Pulmonary artery endothelial cell (primary cell): ENCODE measurements around the gene CHMP6. TPM values are rescaled to one million over a fixed set of nuclear protein-coding genes. Genes with fewer than 3 reads are reported as not detected.

Experiments used
- DNase-seq: peaks from one replicate; pipeline ENCODE4 v3.0.0-alpha.2; 2011; ENCODE audit warnings: low read depth, low spot score
- total RNA-seq: library from RNA; depleted of rRNA; stranded (reverse); fragments of >200 nt; gene quantifications from 2 replicates; pipeline ENCODE4 v1.2.3, GENCODE V29; 2014

The CHMP6 gene
- 19.1 and 20.3 TPM in 2 replicates for total RNA-seq

DNA sequence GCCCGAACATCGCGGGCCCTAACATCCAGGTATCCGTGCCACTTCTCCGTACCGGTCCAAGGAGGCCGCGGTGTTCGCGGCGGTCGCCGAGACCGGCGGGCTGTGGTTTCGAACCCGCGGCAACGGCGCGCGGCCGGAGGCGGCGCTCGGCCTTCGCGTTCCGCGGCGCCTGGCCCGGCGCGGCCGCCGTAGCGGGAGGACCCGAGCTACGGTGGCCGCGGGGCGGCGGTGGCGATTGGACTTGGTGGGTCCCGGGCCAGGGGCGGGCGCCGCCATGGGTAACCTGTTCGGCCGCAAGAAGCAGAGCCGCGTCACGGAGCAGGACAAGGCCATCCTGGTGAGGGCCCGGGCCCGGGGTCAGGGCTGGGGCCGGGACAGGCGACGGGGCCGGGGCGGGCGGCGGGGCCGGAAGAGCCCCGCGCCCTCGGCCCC, at the start of gene CHMP6:
Gene CHMP6, plus strand, starts transcription at position 197 of the 432 bp plus-strand sequence. Its CDS starts 78 bp downstream, at position 275.
- peak; percentile 27 for DNase-seq

- no peak for DNase-seq
Observed at GRCh38 chr17:80942423-80943345, 49.0 kb upstream of the CHMP6 start.

DNA sequence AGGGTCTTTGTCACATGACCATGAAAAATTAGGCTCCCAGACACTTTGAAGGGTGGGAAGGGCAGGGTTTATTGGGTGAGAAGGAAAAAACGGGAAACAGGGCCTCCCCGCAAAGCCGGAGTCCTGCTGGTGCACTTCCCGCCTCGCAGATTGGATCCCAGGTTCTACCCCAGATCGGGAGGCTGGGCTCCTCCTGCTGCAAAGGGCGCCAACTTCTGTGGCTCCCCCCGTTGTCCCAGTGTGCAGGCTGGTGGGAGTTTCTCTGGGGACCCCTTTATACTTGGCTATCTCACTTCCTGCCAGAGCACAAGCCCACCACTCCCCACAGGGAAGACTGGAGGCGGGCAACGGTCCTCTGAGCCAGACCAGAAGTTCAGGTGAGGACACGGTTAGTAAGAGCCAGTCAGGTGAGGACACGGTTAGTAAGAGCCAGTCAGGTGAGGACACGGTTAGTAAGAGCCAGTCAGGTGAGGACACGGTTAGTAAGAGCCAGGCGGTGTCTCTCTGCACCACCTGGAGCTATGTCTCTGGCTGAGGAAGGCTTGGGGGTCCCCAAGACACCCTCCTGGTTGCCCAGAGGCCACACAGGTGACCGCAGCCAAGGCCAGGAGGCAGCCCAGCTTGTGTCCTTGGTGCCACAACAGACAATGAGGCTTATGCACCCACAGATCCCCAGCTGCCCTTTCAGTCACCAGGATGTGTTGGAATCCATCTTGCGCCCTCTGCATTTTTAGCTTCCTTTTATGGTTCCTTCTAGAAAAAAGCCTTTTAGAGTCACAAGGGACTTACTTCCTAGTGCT, 48.1 kb upstream of the CHMP6 start:
- no peak for DNase-seq

- DNase-seq: no peak
Observed at GRCh38 chr17:80944326-80944725, 47.3 kb upstream of the CHMP6 start.

DNA sequence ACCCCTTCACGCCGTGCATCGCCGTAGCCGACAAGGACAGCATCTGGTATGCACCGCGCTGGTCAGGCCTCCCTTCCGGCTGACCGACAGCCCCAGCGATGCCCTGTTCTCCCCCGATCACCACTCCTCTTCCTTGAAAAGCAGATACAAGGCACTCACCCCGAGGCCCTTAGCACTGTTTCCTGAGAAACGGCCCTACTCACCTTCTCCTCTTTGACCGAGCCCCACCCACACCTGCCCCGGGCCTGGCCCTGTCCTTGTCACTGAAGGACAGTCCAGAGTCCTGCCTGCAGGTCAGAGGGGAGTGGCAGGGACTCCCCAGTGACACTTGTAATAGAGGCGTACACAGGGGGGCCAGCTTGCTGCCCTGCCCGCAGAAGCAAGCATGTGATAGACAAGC, 45.9 kb upstream of the CHMP6 start:
- DNase-seq: no peak

GRCh38 chr17:80946449-80946848, 45.2 kb upstream of the CHMP6 start:
- no peak for DNase-seq

- no peak for DNase-seq
Observed at GRCh38 chr17:80947200-80947940, 44.3 kb upstream of the CHMP6 start.

DNA sequence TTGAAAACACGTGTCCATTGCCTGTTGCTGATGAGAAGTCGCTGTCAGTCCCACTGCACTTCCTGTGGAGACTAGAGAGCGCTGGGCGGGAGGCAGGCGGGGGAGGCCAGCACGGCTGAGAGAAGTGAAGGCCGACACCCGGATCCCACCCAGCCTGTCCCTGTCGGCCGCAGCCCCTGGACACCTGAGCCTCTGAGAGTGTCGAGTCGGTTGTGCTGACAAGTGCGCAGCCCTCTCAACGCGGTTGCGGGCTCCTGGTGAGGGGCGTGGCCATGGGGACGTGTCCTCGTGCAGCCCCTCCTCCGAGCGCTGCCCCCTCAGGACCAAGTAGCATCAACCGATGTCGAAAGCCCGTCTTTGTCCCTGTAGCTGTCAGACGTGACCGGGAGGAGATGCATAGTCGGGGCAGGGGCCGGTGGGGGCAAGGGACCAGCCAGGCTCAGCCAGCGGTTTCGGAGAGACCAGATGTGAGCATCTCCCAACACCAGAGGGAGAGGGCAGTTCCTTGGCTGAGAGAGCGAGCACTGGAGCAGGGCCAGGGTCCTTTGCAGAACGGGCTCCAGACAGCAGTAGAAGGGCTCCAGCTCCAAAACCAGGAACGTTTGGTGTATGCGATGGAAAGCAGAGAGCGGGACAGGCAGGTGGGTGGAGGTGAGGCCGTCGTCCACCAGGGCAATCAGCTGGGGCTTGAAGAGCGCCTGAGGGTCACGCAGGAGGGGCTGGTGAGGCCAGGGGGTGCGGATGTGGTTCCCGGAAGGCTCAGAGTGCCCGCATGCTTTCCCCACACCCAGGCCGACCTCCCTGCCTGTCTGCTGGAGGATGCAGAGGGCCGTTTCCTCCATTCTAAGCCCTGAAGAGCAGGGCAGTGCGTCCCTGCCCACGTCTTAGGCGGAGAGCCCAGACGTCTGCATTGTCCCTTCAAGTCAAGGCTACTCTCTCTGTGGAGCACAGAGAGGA, 43.3 kb upstream of the CHMP6 start:
- no peak for DNase-seq

DNA sequence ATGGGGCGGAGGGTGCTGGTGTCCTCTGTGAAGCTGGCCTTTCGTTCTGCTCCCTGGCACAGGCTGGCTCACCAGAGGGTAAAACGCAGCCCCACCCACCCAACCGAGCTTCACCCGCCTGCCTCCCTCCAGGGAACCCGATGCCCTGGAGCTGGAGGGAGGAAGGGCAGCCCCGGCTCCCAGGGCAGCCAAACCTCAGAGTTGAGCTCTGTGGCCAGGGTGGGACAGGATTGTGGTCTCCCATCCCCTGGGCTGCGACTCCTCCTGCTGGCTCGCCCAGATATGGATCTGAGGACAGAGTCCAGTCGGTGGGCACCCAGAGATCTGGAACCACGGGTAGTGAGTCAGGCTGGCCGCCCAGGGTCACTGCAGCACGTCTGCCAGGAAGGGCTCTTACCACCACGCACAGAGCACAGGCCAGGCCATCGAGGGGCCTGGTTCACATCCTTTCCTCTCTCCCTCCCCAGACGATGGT, 42.6 kb upstream of the CHMP6 start:
- DNase-seq: no peak

- no peak for DNase-seq
Observed at GRCh38 chr17:80949451-80950421, 41.9 kb upstream of the CHMP6 start.

GRCh38 chr17:80950466-80951120, 41.0 kb upstream of the CHMP6 start:
- DNase-seq: no peak

DNA sequence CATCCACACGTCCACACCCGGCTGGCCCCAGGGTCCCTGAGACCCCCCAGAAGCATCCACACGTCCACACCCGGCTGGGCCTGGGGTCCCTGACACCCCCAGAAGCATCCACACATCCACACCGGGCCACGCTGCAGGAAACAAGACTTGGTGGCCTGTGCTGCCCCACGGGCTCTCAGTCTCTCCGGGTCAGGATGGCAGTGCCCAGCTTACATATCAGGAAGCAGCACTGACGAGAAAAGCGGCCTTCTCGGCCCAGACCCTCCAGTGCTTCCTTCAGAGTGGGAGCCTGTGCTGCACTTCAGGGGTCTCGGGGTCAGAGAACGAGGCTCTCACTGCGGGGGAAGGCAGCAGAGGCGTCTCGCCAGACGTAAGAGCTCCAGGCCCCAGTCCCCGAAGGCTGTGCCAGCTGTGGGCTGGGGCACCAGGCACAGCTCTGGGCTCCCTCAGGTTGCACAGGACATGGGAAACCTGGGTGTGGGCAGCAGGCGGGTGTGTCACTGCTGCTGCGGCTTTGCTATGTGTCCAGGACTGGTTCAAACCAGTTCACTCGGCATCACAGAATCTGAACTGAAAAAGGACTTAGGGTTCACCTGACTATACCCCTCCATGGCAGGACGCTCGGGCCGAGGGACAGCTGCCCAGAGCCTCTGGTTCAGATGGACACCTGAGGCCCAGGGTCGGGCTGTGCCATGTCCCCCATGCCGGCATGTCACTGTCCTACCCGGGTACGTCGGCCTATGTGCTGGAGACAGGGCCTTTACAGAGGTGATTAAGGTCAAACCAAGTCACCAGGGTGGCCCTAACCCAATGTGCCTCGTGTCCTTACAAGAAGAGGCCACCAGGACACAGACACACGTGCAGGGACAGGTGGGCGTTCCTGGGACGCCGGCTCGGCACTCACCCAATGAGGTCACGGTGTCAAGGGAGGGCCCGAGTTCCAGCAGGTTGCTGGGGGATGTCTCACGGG, 40.2 kb upstream of the CHMP6 start:
- no peak for DNase-seq

- DNase-seq: no peak
Observed at GRCh38 chr17:80952291-80952690, 39.4 kb upstream of the CHMP6 start.

DNA sequence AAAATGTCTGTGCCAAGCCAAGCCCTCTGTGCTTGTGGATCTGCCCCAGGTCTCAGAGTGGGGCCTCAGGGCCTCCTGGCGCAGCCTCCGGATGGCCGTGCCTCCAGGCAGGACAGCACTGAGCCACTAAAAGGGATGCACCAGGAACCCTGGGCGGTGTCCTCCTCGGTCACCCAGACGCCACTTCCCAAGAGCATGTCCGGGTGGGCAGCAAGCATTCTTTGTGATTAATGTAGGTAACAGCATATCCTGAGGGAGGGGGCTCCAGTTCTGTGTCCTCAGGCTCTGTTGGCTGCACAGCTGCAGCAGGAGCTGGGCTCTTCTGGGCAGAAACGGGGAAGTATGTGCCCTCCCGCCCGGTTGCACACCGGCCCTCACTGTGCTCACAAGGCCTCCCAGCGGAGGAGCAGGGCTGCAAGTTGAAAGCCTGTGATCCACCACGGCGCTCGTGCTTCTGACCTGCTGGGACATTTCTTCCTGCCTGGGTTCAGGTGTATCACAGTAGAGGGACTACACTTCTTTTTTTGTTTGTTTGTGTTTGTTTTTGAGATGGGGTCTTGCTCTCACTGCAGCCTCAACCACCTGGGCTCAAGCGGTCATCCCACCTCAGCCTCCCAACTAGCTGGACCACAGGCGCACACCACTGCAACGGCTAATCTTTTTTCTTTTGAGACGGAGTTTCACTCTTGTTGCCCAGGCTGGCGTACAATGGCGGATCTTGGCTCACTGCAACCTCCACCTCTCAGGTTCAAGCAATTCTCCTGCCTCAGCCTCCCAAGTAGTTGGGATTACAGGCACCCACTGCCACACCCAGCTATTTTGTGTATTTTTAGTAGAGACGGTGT, 37.9 kb upstream of the CHMP6 start:
- DNase-seq: no peak

DNA sequence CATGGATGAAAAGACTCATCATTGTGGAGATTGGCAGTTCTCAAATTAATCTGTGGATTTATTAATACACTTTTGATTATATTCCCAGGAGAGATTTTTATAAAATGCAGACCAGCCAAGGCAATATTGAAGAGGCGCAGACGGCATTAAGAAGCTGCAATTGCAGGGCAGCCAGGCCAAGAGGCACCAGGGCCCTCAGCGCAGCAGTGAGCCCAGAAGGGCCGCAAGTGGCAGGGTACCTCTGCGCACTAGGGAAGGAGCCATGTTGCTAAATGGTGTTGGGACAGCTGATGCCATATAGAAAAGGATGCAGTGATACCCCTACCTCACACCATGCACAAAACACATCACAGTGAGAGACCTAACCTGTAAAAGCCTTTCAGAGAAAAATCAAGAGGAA, 36.6 kb upstream of the CHMP6 start:
- DNase-seq: no peak

GRCh38 chr17:80955671-80956280, 35.9 kb upstream of the CHMP6 start:
- no peak for DNase-seq
